ENCODE results near the gene CGNL1. TPM values are rescaled to one million over a fixed set of nuclear protein-coding genes. Genes with fewer than 3 reads are reported as not detected.

The CGNL1 gene
- total RNA-seq, 2 experiments from 2014 or later = not detected

- no peak for DNase-seq
- Mint-ChIP-seq H3K36me3 (ENCODE audit: low read depth) (no peaks in the 10 kb centered on the region), H3K27ac (no peak overlapping the region), H3K27me3 (peaks cover 10% of the 10 kb centered on the region), H3K4me3 (no peak overlapping the region), H3K4me1 (no peaks in the 10 kb centered on the region), H3K9me3 (no peaks in the 10 kb centered on the region)
- CTCF ChIA-PET = no interaction called here
- POLR2A ChIA-PET = no interaction called here
These were observed 48.5 kb downstream of the CGNL1 start for GRCh38 chr15:57424628-57425405.

GRCh38 chr15:57425842-57426241, 49.5 kb downstream of the CGNL1 start:
- POLR2A ChIA-PET = no interaction called here

GRCh38 chr15:57427367-57427821, 51.1 kb downstream of the CGNL1 start:
- no peak overlapping the region for H3K27ac Mint-ChIP-seq
- ChIA-PET CTCF (interaction anchor here (0.6 kb wide), 1 partner anchor 444 kb away, joined by 8 read pairs; no protein-coding TSS in a partner anchor), POLR2A (no interaction called here)
- peaks cover 14% of the 10 kb centered on the region for H3K27me3 Mint-ChIP-seq
- no peak overlapping the region for H3K4me3 Mint-ChIP-seq
- no peak for DNase-seq
- H3K9me3 Mint-ChIP-seq = no peaks in the 10 kb centered on the region
- no peaks in the 10 kb centered on the region for H3K36me3 Mint-ChIP-seq (ENCODE audit: low read depth)
- H3K4me1 Mint-ChIP-seq = no peaks in the 10 kb centered on the region

More at GRCh38 chr15:57425842-57426241, 49.5 kb downstream of the CGNL1 start:
- no peak overlapping the region for H3K4me3 Mint-ChIP-seq
- CTCF ChIA-PET = no interaction called here
- DNase-seq = no peak
- H3K4me1 Mint-ChIP-seq = no peaks in the 10 kb centered on the region
- peaks cover 10% of the 10 kb centered on the region for H3K27me3 Mint-ChIP-seq
- no peaks in the 10 kb centered on the region for H3K36me3 Mint-ChIP-seq (ENCODE audit: low read depth)
- no peaks in the 10 kb centered on the region for H3K9me3 Mint-ChIP-seq
- no peak overlapping the region for H3K27ac Mint-ChIP-seq

- ChIA-PET CTCF (interaction anchor here (1.2 kb wide), 1 partner anchor 111 kb away, joined by 3 read pairs; no protein-coding TSS in a partner anchor), POLR2A (no interaction called here)
- DNase-seq = no peak
- Mint-ChIP-seq H3K27me3 (peaks cover 17% of the 10 kb centered on the region), H3K27ac (no peak overlapping the region), H3K4me3 (no peak overlapping the region), H3K36me3 (ENCODE audit: low read depth) (no peaks in the 10 kb centered on the region), H3K4me1 (no peaks in the 10 kb centered on the region), H3K9me3 (no peaks in the 10 kb centered on the region)
These were observed 55.9 kb downstream of the CGNL1 start for GRCh38 chr15:57432141-57432741.

GRCh38 chr15:57436166-57436565, 59.9 kb downstream of the CGNL1 start:
- ChIA-PET CTCF (no interaction called here), POLR2A (no interaction called here)
- no peaks in the 10 kb centered on the region for H3K9me3 Mint-ChIP-seq

GRCh38 chr15:57436961-57437360, 60.7 kb downstream of the CGNL1 start:
- Mint-ChIP-seq H3K4me1 (no peaks in the 10 kb centered on the region), H3K27ac (no peak overlapping the region), H3K9me3 (no peaks in the 10 kb centered on the region), H3K27me3 (peaks cover 10% of the 10 kb centered on the region), H3K36me3 (ENCODE audit: low read depth) (no peaks in the 10 kb centered on the region), H3K4me3 (no peak overlapping the region)
- ChIA-PET CTCF (no interaction called here), POLR2A (no interaction called here)
- DNase-seq = no peak

More at GRCh38 chr15:57436166-57436565, 59.9 kb downstream of the CGNL1 start:
- H3K27me3 Mint-ChIP-seq = peaks cover 13% of the 10 kb centered on the region
- H3K27ac Mint-ChIP-seq = no peak overlapping the region
- DNase-seq = no peak
- no peaks in the 10 kb centered on the region for H3K36me3 Mint-ChIP-seq (ENCODE audit: low read depth)
- no peak overlapping the region for H3K4me3 Mint-ChIP-seq
- H3K4me1 Mint-ChIP-seq = no peaks in the 10 kb centered on the region

GRCh38 chr15:57437564-57437963, 61.3 kb downstream of the CGNL1 start:
- POLR2A ChIA-PET = no interaction called here
- H3K4me3 Mint-ChIP-seq = no peak overlapping the region
- H3K4me1 Mint-ChIP-seq = no peaks in the 10 kb centered on the region
- no peaks in the 10 kb centered on the region for H3K36me3 Mint-ChIP-seq (ENCODE audit: low read depth)
- peaks cover 10% of the 10 kb centered on the region for H3K27me3 Mint-ChIP-seq
- CTCF ChIA-PET = no interaction called here
- DNase-seq = no peak
- no peaks in the 10 kb centered on the region for H3K9me3 Mint-ChIP-seq
- H3K27ac Mint-ChIP-seq = no peak overlapping the region

- ChIA-PET POLR2A (no interaction called here), CTCF (no interaction called here)
- no peak overlapping the region for H3K27ac Mint-ChIP-seq
- no peak for DNase-seq
- no peaks in the 10 kb centered on the region for H3K9me3 Mint-ChIP-seq
- no peak overlapping the region for H3K4me3 Mint-ChIP-seq
- H3K4me1 Mint-ChIP-seq = no peaks in the 10 kb centered on the region
- no peaks in the 10 kb centered on the region for H3K36me3 Mint-ChIP-seq (ENCODE audit: low read depth)
- H3K27me3 Mint-ChIP-seq = peaks cover 10% of the 10 kb centered on the region
These were observed 61.9 kb downstream of the CGNL1 start for GRCh38 chr15:57438166-57438565.

GRCh38 chr15:57439128-57440027, 63.1 kb downstream of the CGNL1 start:
- Mint-ChIP-seq H3K4me1 (no peaks in the 10 kb centered on the region), H3K36me3 (ENCODE audit: low read depth) (no peaks in the 10 kb centered on the region), H3K27ac (no peak overlapping the region), H3K27me3 (peaks cover 10% of the 10 kb centered on the region), H3K4me3 (no peak overlapping the region), H3K9me3 (no peaks in the 10 kb centered on the region)
- ChIA-PET POLR2A (no interaction called here), CTCF (no interaction called here)
- no peak for DNase-seq

GRCh38 chr15:57440167-57440566, 63.9 kb downstream of the CGNL1 start:
- Mint-ChIP-seq H3K27me3 (peaks cover 10% of the 10 kb centered on the region), H3K27ac (no peak overlapping the region)

GRCh38 chr15:57440799-57441198, 64.5 kb downstream of the CGNL1 start:
- CTCF ChIA-PET = interaction anchor here (0.5 to 0.7 kb wide), 2 partner anchors 11 to 13 kb away, joined by 3 to 4 read pairs; no protein-coding TSS in a partner anchor

More at GRCh38 chr15:57440167-57440566, 63.9 kb downstream of the CGNL1 start:
- Mint-ChIP-seq H3K36me3 (ENCODE audit: low read depth) (no peaks in the 10 kb centered on the region), H3K4me3 (no peak overlapping the region), H3K4me1 (no peaks in the 10 kb centered on the region), H3K9me3 (no peaks in the 10 kb centered on the region)
- no peak for DNase-seq
- ChIA-PET POLR2A (no interaction called here), CTCF (no interaction called here)

GRCh38 chr15:57442335-57442734, 66.0 kb downstream of the CGNL1 start:
- no peaks in the 10 kb centered on the region for H3K9me3 Mint-ChIP-seq

More at GRCh38 chr15:57440799-57441198, 64.5 kb downstream of the CGNL1 start:
- H3K4me3 Mint-ChIP-seq = no peak overlapping the region
- POLR2A ChIA-PET = no interaction called here
- H3K9me3 Mint-ChIP-seq = no peaks in the 10 kb centered on the region
- H3K27me3 Mint-ChIP-seq = peaks cover 10% of the 10 kb centered on the region
- no peaks in the 10 kb centered on the region for H3K36me3 Mint-ChIP-seq (ENCODE audit: low read depth)
- H3K4me1 Mint-ChIP-seq = no peaks in the 10 kb centered on the region
- DNase-seq = no peak
- no peak overlapping the region for H3K27ac Mint-ChIP-seq

GRCh38 chr15:57443486-57443885, 67.2 kb downstream of the CGNL1 start:
- CTCF ChIA-PET = no interaction called here
- no peak overlapping the region for H3K4me3 Mint-ChIP-seq
- H3K4me1 Mint-ChIP-seq = no peaks in the 10 kb centered on the region
- H3K9me3 Mint-ChIP-seq = no peaks in the 10 kb centered on the region
- POLR2A ChIA-PET = no interaction called here
- no peak overlapping the region for H3K27ac Mint-ChIP-seq
- no peaks in the 10 kb centered on the region for H3K36me3 Mint-ChIP-seq (ENCODE audit: low read depth)
- H3K27me3 Mint-ChIP-seq = peaks cover 7% of the 10 kb centered on the region
- no peak for DNase-seq

More at GRCh38 chr15:57442335-57442734, 66.0 kb downstream of the CGNL1 start:
- ChIA-PET POLR2A (no interaction called here), CTCF (no interaction called here)
- Mint-ChIP-seq H3K27ac (no peak overlapping the region), H3K4me1 (no peaks in the 10 kb centered on the region), H3K36me3 (ENCODE audit: low read depth) (no peaks in the 10 kb centered on the region), H3K27me3 (peaks cover 4% of the 10 kb centered on the region), H3K4me3 (no peak overlapping the region)
- no peak for DNase-seq

Data from activated CD4-positive, alpha-beta memory T cell treated with anti-CD3 and anti-CD28 coated beads, Interleukin-2, amount 10 ng/mL, durations not matched to agents 7 days and 5 days (primary cell).